Thoracic aorta (tissue), 2 donors: ENCODE data around the gene SPC24. TPM values are rescaled to one million over a fixed set of nuclear protein-coding genes. Genes with fewer than 3 reads are reported as not detected.
A peak's percentile ranks its signal among the peaks of the same experiment; 100 is the strongest.
"Not testable (repeated sequence)": the region's sequence is repeated elsewhere in the genome, so short reads cannot be mapped to it uniquely, and the experiment has no call there.

ENCODE experiments used
- ATAC-seq: fragments of 150-250 bp; one replicate; pipeline ENCODE4 v1.8.0; 2017; ENCODE audit warnings: low read depth; ENCODE audit not compliant: insufficient number of reproducible peaks, low FRiP score
- DNase-seq: peaks from one replicate; pipeline ENCODE4 v3.0.0-alpha.2; 2020; ENCODE audit warnings: low spot score
- H3K27ac ChIP-seq, 2 donors: fragments of 200-600 bp; sonication (generic); 1 replicate in 1 of 2; 2 replicates in 1 of 2; pipeline ENCODE4 v1.5.1; 2016; ENCODE audit warnings: mild to moderate bottlenecking in 2 of 2, moderate library complexity in 2 of 2
- H3K27me3 ChIP-seq: fragments of 200-600 bp; sonication (generic); replicated peaks from 2 replicates; pipeline ENCODE4 v1.6.0; 2016; ENCODE audit warnings: mild to moderate bottlenecking; ENCODE audit not compliant: insufficient read depth
- H3K36me3 ChIP-seq: fragments of 200-600 bp; sonication (generic); one replicate; pipeline ENCODE4 v1.5.1; 2016
- H3K4me1 ChIP-seq, 2 donors: fragments of 200-600 bp; sonication (generic); 1 replicate in 1 of 2; 2 replicates in 1 of 2; pipeline versions ENCODE4 v1.5.1 to v1.6.0; 2016; ENCODE audit warnings: low read depth in 2 of 2, mild to moderate bottlenecking in 1 of 2; ENCODE audit not compliant: control insufficient read depth in 1 of 2
- H3K4me3 ChIP-seq: fragments of 200-600 bp; sonication (generic); 2 replicates; pipeline ENCODE4 v1.5.1; 2016; ENCODE audit warnings: mild to moderate bottlenecking
- H3K9me3 ChIP-seq: fragments of 200-600 bp; sonication (generic); 2 replicates; pipeline ENCODE4 v1.5.1; 2016
- total RNA-seq, 2 donors: library from RNA; depleted of rRNA; stranded (reverse); fragments of >200 nt; gene quantifications; one replicate each; pipeline versions ENCODE4 v1.1.0 to v1.2.3, GENCODE V29; 2016
- TF ChIP-seq, protein P1 (sequence below): fragments of 200-600 bp; sonication (generic); IDR thresholded peaks from one replicate; pipeline ENCODE4 v1.5.1; 2019; ENCODE audit warnings: antibody characterized with exemption

Gene SPC24
- total RNA-seq, 2 donors from 2014 or later = 2.4 to 4.7 TPM

DNA sequence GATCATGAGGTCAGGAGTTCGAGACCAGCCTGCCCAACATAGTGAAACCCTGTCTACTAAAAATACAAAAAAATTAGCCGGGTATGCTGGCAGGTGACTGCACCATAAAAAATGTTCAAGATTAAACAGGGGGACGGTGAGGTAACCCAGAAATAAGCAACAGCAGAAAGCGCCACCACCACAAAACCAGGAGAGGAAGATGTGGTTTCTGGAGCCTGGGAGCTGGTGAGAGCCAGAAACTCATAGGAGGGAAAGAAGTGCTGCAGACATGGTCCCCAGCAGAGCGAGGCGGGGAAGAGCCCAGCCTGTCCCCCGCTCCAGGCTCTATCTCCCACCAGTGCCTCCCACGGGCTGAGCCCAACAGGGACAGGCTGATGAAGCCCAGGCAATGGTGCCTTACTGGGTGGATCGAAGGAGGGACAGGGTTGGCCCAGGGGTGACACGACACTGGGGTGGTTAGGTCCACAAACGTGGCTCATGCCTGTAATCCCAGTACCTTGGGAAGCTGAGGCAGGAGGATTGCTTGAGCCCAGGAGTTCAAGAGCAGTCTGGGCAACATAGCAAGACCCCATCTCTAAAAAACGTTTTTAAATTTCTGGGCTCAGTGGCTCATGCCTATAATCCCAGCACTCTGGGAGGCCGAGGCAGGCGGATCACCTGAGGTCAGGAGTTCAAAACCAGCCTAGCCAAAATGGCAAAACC is 19.0 kb downstream of the SPC24 start:
- H3K27me3 ChIP-seq = no peaks in the 10 kb centered on the region
- H3K4me3 ChIP-seq = no peak overlapping the region
- H3K4me1 ChIP-seq = peaks cover 19 to 36% of the 10 kb centered on the region in 2 donors
- ATAC-seq = no peak
- H3K36me3 ChIP-seq = peaks cover 7% of the 10 kb centered on the region
- no peaks in the 10 kb centered on the region for H3K9me3 ChIP-seq
- DNase-seq = no peak
- peak overlapping the region; percentile 96 to 99 for H3K27ac ChIP-seq
- TF ChIP-seq, protein P1, sequence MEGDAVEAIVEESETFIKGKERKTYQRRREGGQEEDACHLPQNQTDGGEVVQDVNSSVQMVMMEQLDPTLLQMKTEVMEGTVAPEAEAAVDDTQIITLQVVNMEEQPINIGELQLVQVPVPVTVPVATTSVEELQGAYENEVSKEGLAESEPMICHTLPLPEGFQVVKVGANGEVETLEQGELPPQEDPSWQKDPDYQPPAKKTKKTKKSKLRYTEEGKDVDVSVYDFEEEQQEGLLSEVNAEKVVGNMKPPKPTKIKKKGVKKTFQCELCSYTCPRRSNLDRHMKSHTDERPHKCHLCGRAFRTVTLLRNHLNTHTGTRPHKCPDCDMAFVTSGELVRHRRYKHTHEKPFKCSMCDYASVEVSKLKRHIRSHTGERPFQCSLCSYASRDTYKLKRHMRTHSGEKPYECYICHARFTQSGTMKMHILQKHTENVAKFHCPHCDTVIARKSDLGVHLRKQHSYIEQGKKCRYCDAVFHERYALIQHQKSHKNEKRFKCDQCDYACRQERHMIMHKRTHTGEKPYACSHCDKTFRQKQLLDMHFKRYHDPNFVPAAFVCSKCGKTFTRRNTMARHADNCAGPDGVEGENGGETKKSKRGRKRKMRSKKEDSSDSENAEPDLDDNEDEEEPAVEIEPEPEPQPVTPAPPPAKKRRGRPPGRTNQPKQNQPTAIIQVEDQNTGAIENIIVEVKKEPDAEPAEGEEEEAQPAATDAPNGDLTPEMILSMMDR = no peak

DNA sequence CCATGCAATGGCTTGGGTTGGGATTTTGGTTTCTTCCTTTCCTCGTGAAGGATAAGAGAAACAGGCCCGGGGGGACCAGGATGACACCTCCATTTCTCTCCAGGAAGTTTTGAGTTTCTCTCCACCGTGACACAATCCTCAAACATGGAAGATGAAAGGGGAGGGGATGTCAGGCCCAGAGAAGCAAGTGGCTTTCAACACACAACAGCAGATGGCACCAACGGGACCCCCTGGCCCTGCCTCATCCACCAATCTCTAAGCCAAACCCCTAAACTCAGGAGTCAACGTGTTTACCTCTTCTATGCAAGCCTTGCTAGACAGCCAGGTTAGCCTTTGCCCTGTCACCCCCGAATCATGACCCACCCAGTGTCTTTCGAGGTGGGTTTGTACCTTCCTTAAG is 24.1 kb downstream of the SPC24 start:
- peaks cover 2 to 6% of the 10 kb centered on the region in 2 donors for H3K4me1 ChIP-seq
- TF ChIP-seq, protein P1 = no peak
- no peak overlapping the region for H3K4me3 ChIP-seq
- DNase-seq = no peak
- peaks cover 32% of the 10 kb centered on the region for H3K36me3 ChIP-seq
- no peaks in the 10 kb centered on the region for H3K27me3 ChIP-seq
- ATAC-seq = no peak
- H3K27ac ChIP-seq = peak overlapping the region; percentile 56 to 59
- H3K9me3 ChIP-seq = no peaks in the 10 kb centered on the region

DNA sequence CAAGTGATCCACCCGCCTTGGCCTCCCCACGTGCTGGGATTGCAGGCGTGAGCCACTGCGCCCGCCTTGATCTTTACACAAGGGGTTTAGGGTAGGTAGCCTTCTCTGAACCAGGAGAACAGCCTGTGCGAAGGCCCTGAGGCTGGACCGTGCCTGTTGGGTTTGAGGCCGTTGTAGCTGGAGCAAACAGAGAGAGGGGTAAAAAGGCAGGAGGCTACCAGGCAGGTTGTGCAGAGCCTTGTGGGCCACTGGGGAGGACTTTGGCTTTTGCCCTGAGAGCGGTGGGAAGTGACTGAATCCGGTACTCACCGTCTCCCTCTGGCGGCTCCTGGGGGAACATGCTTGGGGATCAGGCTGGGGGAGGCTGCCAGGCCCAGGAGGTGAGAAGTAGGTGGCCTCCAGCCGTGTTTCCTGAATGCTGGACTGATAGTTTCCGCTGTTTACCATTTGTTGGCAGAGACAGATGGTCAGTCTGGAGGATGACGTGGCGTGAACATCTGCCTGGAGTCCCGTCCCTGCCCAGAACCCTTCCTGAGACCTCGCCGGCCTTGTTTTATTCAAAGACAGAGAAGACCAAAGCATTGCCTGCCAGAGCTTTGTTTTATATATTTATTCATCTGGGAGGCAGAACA is 24.6 kb downstream of the SPC24 start:
- ATAC-seq (peak; percentile 21), DNase-seq (peak; percentile 33)
- Histone ChIP-seq H3K9me3 (no peaks in the 10 kb centered on the region), H3K4me1 (peaks cover 2 to 8% of the 10 kb centered on the region in 2 donors), H3K27ac (peak overlapping the region; percentile 56 to 59), H3K36me3 (peaks cover 32% of the 10 kb centered on the region), H3K27me3 (no peaks in the 10 kb centered on the region), H3K4me3 (no peak overlapping the region)
- TF ChIP-seq, protein P1 = peak; percentile 90

DNA sequence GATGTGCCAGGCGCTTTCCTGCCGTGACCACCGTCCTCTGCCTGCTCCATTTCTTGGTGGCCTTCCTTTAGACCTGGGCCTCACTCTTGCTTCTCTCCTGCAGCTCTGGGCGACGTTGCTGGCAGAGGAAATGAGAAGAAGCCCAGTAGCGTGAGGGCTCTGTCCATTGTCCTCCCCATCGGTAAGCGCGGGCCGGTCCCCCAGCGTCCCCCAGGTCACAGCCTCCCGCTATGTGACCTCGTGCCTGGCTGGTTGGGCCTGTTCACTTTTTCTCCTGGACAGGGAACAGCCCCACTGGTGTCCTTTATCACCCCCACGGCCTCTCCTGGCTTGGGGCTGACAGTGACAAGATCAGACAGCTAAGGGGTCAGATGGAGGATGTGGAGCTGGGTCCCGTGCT is 27.7 kb downstream of the SPC24 start:
- no peak for ATAC-seq
- peaks cover 48% of the 10 kb centered on the region for H3K36me3 ChIP-seq
- DNase-seq = no peak
- no peak overlapping the region for H3K4me3 ChIP-seq
- H3K27ac ChIP-seq = peak overlapping the region in 1 of 2 donors; percentile 38
- no peaks in the 10 kb centered on the region for H3K9me3 ChIP-seq
- TF ChIP-seq, protein P1 = no peak
- H3K4me1 ChIP-seq = peaks cover 2 to 8% of the 10 kb centered on the region in 2 donors
- H3K27me3 ChIP-seq = no peaks in the 10 kb centered on the region

DNA sequence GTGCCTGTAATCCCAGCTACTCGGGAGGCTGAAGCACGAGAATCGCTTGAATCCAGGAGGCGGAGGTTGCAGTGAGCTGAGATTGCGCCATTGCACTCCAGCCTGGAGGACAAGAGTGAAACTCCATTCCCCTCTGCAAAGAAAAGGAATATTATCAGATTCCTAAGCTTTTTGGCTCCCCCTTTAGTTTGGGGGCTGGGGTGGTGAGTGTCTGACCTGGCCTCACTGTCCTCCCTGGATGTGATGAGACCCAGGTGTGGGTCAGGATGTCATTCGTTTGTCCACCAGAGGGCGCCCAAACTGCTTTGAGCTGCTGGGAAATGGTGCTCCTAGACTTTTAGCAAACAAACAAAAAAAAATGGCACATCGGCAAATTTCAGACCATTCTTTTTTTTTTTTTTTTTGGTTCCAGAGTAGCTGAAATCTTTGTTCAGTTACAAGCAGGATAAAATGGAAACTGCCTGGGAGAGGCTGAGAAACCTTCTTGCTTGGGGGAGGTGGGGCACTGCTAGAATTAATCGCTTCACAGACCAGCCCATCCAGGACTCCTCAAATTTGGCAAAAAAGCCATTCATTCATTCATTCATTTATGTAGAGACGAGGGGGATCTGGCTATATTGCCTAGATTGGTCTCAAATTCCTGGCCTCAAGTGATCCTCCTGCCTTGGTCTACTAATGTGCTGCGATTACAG is 29.4 kb downstream of the SPC24 start:
- peak overlapping the region; percentile 20 to 33 for H3K27ac ChIP-seq
- H3K36me3 ChIP-seq = peaks cover 42% of the 10 kb centered on the region
- H3K27me3 ChIP-seq = no peaks in the 10 kb centered on the region
- H3K4me1 ChIP-seq = peaks cover 2 to 8% of the 10 kb centered on the region in 2 donors
- DNase-seq (peak; percentile 41), ATAC-seq (peak; percentile 42)
- H3K4me3 ChIP-seq = no peak overlapping the region
- TF ChIP-seq, protein P1 = peak; percentile 78
- no peaks in the 10 kb centered on the region for H3K9me3 ChIP-seq

DNA sequence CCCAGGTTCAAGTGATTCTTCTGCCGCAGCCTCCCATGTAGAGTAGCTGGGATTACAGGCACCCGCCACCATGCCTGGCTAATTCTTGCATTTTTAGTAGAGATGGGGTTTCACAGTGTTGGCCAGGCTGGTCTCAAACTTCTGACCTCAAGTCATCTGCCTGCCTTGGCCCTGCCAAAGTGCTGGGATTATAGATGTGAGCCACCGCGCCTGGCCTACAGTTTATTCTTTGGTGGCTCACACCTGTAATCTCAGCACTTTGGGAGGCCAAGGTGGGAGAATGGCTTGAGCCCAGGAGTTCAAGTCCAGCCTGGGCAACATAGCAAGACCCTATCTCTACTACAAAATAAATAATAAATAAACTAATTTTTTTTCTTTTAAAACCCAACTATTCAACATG is 31.4 kb downstream of the SPC24 start:
- not testable (repeated sequence) for H3K9me3 ChIP-seq, H3K4me1 ChIP-seq, ATAC-seq, H3K4me3 ChIP-seq, H3K27me3 ChIP-seq, H3K27ac ChIP-seq, DNase-seq
- H3K36me3 ChIP-seq = peaks cover 39% of the 10 kb centered on the region
